ENCODE measurements around the gene BEX4. TPM values are rescaled to one million over a fixed set of nuclear protein-coding genes. Genes with fewer than 3 reads are reported as not detected.

BEX4 gene
- total and polyA plus RNA-seq, 9 of the 15 experiments (the other 6 are each of a cell fraction or from before 2014, with no cell fraction given): 74.6 to 399 (median 154) TPM

DNA sequence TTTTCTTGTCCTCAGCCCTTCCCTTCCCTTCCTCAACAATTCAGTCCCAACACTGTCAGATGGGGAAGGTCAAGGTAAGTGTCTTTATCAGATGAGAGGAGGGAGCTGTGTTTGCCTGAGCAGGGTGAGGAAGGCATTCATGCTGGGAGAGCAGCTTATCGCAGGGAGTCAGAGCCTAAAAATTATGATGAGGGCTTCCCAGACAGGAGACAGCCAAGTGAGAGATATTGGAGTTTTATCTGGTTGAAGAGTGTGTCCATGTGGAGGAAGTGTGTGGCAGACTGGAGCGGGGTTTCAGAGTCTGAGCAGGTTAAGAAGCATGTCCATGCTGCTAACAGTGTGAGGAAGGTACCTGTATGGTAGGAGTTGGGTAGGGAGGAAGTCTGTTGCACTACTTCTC lies 18.4 kb downstream of the BEX4 start (continued):
- TF ChIP-seq CBX8 (IDR thresholded peaks at IDR 0.05; ENCODE audit: borderline replicate concordance, extremely low read depth, low read depth, low read length, poor library complexity, severe bottlenecking) (no peak), ZNF282 (CRISPR knock-in tag; IDR thresholded peaks at IDR 0.05) (no peak), ARNT (IDR thresholded peaks at IDR 0.05) (no peak), HDAC6 (IDR thresholded peaks at IDR 0.05; ENCODE audit: low read depth, low read length) (no peak), ZC3H4 (CRISPR knock-in tag; IDR thresholded peaks at IDR 0.05; ENCODE audit: borderline replicate concordance) (no peak), ZBTB17 (CRISPR knock-in tag; IDR thresholded peaks at IDR 0.05) (no peak), ZNF253 (CRISPR knock-in tag; conservative IDR thresholded peaks at IDR 0.05) (no peak), CXXC5 (CRISPR knock-in tag; IDR thresholded peaks at IDR 0.05) (peak; percentile 16; the same call in 1 of the 2 replicates), RNF219 (CRISPR knock-in tag; IDR thresholded peaks at IDR 0.05) (no peak), NEUROD1 (IDR thresholded peaks at IDR 0.05; ENCODE audit: borderline replicate concordance, low read depth, low read length, partially characterized antibody) (no peak), EGR1 (conservative IDR thresholded peaks at IDR 0.05) (no peak), ETV5 (CRISPR knock-in tag; IDR thresholded peaks at IDR 0.05; ENCODE audit: low read depth) (0 out of 2 replicates have a peak, but pooled peaks have one; percentile 44), BRF2 (IDR thresholded peaks at IDR 0.05; ENCODE audit: borderline replicate concordance, insufficient read depth, insufficient read length) (no peak), RAD21 (CRISPR knock-in tag; conservative IDR thresholded peaks at IDR 0.05 in 1 of 2, IDR thresholded peaks at IDR 0.05 in 1 of 2) (no peak), CBFA2T3 (IDR thresholded peaks at IDR 0.05) (peak; percentile 97), ZNF551 (CRISPR knock-in tag; IDR thresholded peaks at IDR 0.05) (no peak), NR4A1 (CRISPR knock-in tag; IDR thresholded peaks at IDR 0.05) (no peak), NR4A1 (tag; IDR thresholded peaks at IDR 0.05) (no peak), MNT (conservative IDR thresholded peaks at IDR 0.05) (no peak; a peak in 1 of 4 replicates), CAMTA2 (CRISPR knock-in tag; conservative IDR thresholded peaks at IDR 0.05) (no peak), NFE2L1 (tag; IDR thresholded peaks at IDR 0.05; ENCODE audit: borderline replicate concordance, low read depth) (no peak), TAL1 (IDR thresholded peaks at IDR 0.05) (peak; percentile 86), ZBTB7A (IDR thresholded peaks at IDR 0.05; ENCODE audit: borderline replicate concordance, control insufficient read depth, low read depth, low read length) (no peak), SMARCC2 (IDR thresholded peaks at IDR 0.05; ENCODE audit: low read depth) (no peak), L3MBTL2 (IDR thresholded peaks at IDR 0.05) (peak; percentile 60; the same call in 1 of the 2 replicates)

Measured in K562 (cell line).